ENCODE results near the gene ASPHD2.

The ASPHD2 gene

GRCh38 chr22:26479043-26479791 is 50.2 kb downstream of the ASPHD2 start:
- DNase-seq: no peak

- DNase-seq: no peak
Observed at GRCh38 chr22:26479792-26480610, 50.9 kb downstream of the ASPHD2 start.

GRCh38 chr22:26480611-26480932 is 51.5 kb downstream of the ASPHD2 start:
- no peak for DNase-seq

- DNase-seq: no peak
Observed at GRCh38 chr22:26481112-26481693, 52.1 kb downstream of the ASPHD2 start.

- DNase-seq: no peak
Observed at GRCh38 chr22:26481694-26482093, 52.6 kb downstream of the ASPHD2 start.

- DNase-seq: no peak
Observed at GRCh38 chr22:26482161-26482560, 53.1 kb downstream of the ASPHD2 start.

- DNase-seq: no peak
Observed at GRCh38 chr22:26483043-26483438, 54.0 kb downstream of the ASPHD2 start.

- DNase-seq: peak; percentile 91 to 92
Observed at GRCh38 chr22:26483439-26484359, 54.6 kb downstream of the ASPHD2 start, which contains the start of the genes HPS4 and SRRD. HPS4 (minus strand) TSS chr22:26483783; CDS start chr22:26481762, 2,021 bp downstream. SRRD (plus strand) TSS chr22:26483877; CDS start chr22:26483891, 14 bp downstream.

GRCh38 chr22:26484360-26484706 is 55.3 kb downstream of the ASPHD2 start:
- DNase-seq: no peak

- DNase-seq: no peak
Observed at GRCh38 chr22:26485013-26485412, 56.0 kb downstream of the ASPHD2 start.

- no peak for DNase-seq
Observed at GRCh38 chr22:26485806-26486390, 56.8 kb downstream of the ASPHD2 start.

GRCh38 chr22:26486394-26486793 is 57.3 kb downstream of the ASPHD2 start:
- no peak for DNase-seq

- no peak for DNase-seq
Observed at GRCh38 chr22:26487996-26488395, 58.9 kb downstream of the ASPHD2 start.

- no peak for DNase-seq
Observed at GRCh38 chr22:26489447-26490036, 60.5 kb downstream of the ASPHD2 start.

GRCh38 chr22:26492220-26492619 is 63.2 kb downstream of the ASPHD2 start:
- no peak for DNase-seq

GRCh38 chr22:26494506-26494905 is 65.4 kb downstream of the ASPHD2 start:
- DNase-seq: no peak

Data from activated CD4-positive, alpha-beta T cell treated with anti-CD3 and anti-CD28 coated beads for 4 hours (primary cell).